ENCODE data around the gene YPEL2. TPM values are rescaled to one million over a fixed set of nuclear protein-coding genes. Genes with fewer than 3 reads are reported as not detected.

Gene YPEL2
- total RNA-seq, 1 donor from 2014 or later, result 2.7 TPM

DNA sequence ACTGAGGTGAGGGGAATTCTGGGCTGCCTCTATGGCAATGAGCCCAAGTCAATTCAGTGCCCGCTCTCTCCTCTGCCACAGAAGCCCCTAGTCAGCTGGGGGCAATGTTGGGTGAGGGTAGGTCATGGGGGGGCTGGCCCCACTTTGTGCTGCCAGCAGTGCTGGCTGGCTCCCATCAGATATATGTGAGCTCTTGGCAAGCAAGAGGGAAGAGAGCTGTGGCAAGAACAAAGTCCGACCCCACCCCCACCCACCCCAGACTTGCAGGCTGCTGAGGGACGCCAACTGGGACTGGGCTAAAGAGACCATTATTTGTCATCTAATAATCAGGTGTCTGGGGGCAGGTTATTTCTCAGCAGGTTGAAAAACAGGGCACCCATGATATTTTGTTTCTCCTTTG is 89.4 kb downstream of the YPEL2 start:
- Mint-ChIP-seq H3K9me3 (no peaks in the 10 kb centered on the region), H3K4me3 (no peak overlapping the region), H3K4me1 (peaks cover 18% of the 10 kb centered on the region), H3K27ac (ENCODE audit: unreplicated experiment) (no peak overlapping the region), H3K36me3 (ENCODE audit: low read depth) (no peaks in the 10 kb centered on the region), H3K27me3 (ENCODE audit: low read depth) (no peaks in the 10 kb centered on the region)
- TF ChIP-seq, protein P1, sequence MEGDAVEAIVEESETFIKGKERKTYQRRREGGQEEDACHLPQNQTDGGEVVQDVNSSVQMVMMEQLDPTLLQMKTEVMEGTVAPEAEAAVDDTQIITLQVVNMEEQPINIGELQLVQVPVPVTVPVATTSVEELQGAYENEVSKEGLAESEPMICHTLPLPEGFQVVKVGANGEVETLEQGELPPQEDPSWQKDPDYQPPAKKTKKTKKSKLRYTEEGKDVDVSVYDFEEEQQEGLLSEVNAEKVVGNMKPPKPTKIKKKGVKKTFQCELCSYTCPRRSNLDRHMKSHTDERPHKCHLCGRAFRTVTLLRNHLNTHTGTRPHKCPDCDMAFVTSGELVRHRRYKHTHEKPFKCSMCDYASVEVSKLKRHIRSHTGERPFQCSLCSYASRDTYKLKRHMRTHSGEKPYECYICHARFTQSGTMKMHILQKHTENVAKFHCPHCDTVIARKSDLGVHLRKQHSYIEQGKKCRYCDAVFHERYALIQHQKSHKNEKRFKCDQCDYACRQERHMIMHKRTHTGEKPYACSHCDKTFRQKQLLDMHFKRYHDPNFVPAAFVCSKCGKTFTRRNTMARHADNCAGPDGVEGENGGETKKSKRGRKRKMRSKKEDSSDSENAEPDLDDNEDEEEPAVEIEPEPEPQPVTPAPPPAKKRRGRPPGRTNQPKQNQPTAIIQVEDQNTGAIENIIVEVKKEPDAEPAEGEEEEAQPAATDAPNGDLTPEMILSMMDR (conservative IDR thresholded peaks at IDR 0.05), result no peak
- no peak for DNase-seq (ENCODE audit: low read depth, low spot score)

DNA sequence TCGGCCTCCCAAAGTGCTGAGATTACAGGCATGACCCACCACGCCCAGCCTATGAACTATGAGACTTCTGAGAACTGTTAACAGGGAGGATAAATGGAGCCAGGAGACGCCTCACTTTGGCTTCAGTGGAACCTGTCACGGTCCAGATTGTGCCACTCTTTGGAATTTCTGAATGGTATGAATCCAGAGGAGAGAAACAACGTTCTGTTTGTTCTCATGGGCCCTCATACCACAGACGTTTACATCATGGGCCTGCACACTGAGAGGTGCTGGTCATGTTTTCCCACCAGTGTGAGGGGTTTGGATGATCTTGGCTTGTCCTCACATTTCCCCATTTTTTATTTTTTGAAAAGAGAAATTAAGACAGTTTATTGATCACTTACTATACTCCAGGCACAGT is 90.3 kb downstream of the YPEL2 start:
- Mint-ChIP-seq H3K27me3 (ENCODE audit: low read depth) (no peaks in the 10 kb centered on the region), H3K36me3 (ENCODE audit: low read depth) (no peaks in the 10 kb centered on the region), H3K4me1 (peaks cover 21% of the 10 kb centered on the region)

DNA sequence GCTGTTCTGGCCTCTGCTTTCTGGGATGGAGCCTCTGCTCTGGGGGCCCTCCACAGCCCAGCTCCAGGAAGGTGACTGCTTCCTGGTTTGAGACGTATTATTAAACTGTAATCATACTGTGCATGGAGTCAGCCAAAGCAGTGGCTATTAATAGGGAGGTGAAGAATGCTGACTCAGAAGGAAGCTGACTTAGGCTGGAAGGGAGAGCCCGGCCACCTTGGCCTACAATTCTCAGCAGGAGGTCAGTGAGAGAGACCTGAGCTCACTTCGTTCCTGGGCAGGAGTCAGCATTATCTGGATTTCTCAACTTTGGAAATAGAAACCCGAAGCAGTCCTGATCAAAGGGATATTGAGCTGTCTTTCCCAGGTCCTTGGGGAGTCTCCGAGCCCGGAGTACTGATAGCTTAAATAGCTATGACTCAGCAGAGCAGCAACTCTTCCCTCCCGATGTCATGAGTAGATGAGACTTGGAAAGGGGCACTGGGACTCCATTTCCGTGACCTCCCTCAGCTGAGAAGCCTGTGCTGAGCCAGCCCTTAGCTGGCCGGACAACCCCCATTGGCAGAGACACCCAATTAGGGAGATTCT is 91.8 kb downstream of the YPEL2 start:
- Mint-ChIP-seq H3K4me3 (no peak overlapping the region), H3K9me3 (no peaks in the 10 kb centered on the region), H3K27me3 (ENCODE audit: low read depth) (no peaks in the 10 kb centered on the region), H3K27ac (ENCODE audit: unreplicated experiment) (no peak overlapping the region), H3K4me1 (peaks cover 31% of the 10 kb centered on the region), H3K36me3 (ENCODE audit: low read depth) (no peaks in the 10 kb centered on the region)
- no peak for DNase-seq (ENCODE audit: low read depth, low spot score)
- TF ChIP-seq, protein P1 (conservative IDR thresholded peaks at IDR 0.05), result no peak

More for the DNA sequence above, 90.3 kb downstream of the YPEL2 start:
- TF ChIP-seq, protein P1 (conservative IDR thresholded peaks at IDR 0.05), result no peak
- Mint-ChIP-seq H3K9me3 (no peaks in the 10 kb centered on the region), H3K27ac (ENCODE audit: unreplicated experiment) (no peak overlapping the region), H3K4me3 (no peak overlapping the region)
- DNase-seq (ENCODE audit: low read depth, low spot score), result no peak

GRCh38 chr17:59423903-59424302 is 92.4 kb downstream of the YPEL2 start:
- TF ChIP-seq, protein P1 (conservative IDR thresholded peaks at IDR 0.05), result no peak
- Mint-ChIP-seq H3K4me1 (peaks cover 31% of the 10 kb centered on the region), H3K4me3 (no peak overlapping the region), H3K36me3 (ENCODE audit: low read depth) (no peaks in the 10 kb centered on the region), H3K9me3 (no peaks in the 10 kb centered on the region), H3K27ac (ENCODE audit: unreplicated experiment) (no peak overlapping the region), H3K27me3 (ENCODE audit: low read depth) (no peaks in the 10 kb centered on the region)
- DNase-seq (ENCODE audit: low read depth, low spot score), result no peak

- TF ChIP-seq, protein P1 (conservative IDR thresholded peaks at IDR 0.05), result no peak
- peaks cover 31% of the 10 kb centered on the region for H3K4me1 Mint-ChIP-seq
- no peak overlapping the region for H3K27ac Mint-ChIP-seq (ENCODE audit: unreplicated experiment)
- DNase-seq (ENCODE audit: low read depth, low spot score), result no peak
- no peaks in the 10 kb centered on the region for H3K27me3 Mint-ChIP-seq (ENCODE audit: low read depth)
- no peaks in the 10 kb centered on the region for H3K9me3 Mint-ChIP-seq
- no peaks in the 10 kb centered on the region for H3K36me3 Mint-ChIP-seq (ENCODE audit: low read depth)
- no peak overlapping the region for H3K4me3 Mint-ChIP-seq
Observed at GRCh38 chr17:59424331-59424730, 92.9 kb downstream of the YPEL2 start.
